Motor neuron (in vitro differentiated cells): Measurements from ENCODE around the gene KCTD7. TPM values are rescaled to one million over a fixed set of nuclear protein-coding genes. Genes with fewer than 3 reads are reported as not detected.
A peak's percentile ranks its signal among the peaks of the same experiment; 100 is the strongest.
"Not testable (repeated sequence)": the region's sequence is repeated elsewhere in the genome, so short reads cannot be mapped to it uniquely, and the experiment has no call there.

Experiments
- ATAC-seq, 8 experiments: fragments of 200-7000 bp; cut with Tn5 transposase; replicated peaks in 6 of 8; 2 replicates each; pipeline ENCODE4 v1.8.0; 2021; ENCODE audit warnings: mild to moderate bottlenecking in 8 of 8, moderate library complexity in 8 of 8
- H3K27ac ChIP-seq, 2 donors: fragments of 250-450 bp; sonication (Bioruptor Pico); 2 replicates each; pipeline ENCODE4 v1.9.0; 2021; ENCODE audit warnings: antibody characterized with exemption in 2 of 2, mild to moderate bottlenecking in 2 of 2, moderate library complexity in 1 of 2
- H3K4me1 ChIP-seq, 2 donors: fragments of 250-450 bp; sonication (Bioruptor Pico); replicated peaks in 1 of 2; 2 replicates each; pipeline ENCODE4 v1.6.1; 2021; ENCODE audit warnings: antibody characterized with exemption in 2 of 2, mild to moderate bottlenecking in 2 of 2, moderate library complexity in 1 of 2
- H3K4me3 ChIP-seq, 5 donors: fragments of 250-450 bp; sonication (Bioruptor Pico); 2 replicates each; pipeline ENCODE4 v1.9.0; 2021; ENCODE audit warnings: antibody characterized with exemption in 5 of 5, mild to moderate bottlenecking in 5 of 5, moderate library complexity in 4 of 5
- WGBS, 10 experiments: fragments of 450-650 bp; shearing (Covaris generic); methylation state at CpG; one replicate each; pipeline ENCODE4 v1.0.0; 2022; 5-methylcytosine and 5-hydroxymethylcytosine counted together
- in situ Hi-C, 9 experiments: fragments of 400-800 bp; cut with MboI; loops; one replicate each; pipeline ENCODE4 v1.15.0; 2021; ENCODE audit warnings: low sequenced_read_pairs in 9 of 9, low pct_unique_long_range_greater_than_20kb in 2 of 9; ENCODE audit not compliant: unreplicated experiment in 9 of 9
- total RNA-seq, 8 experiments: library from RNA; unstranded; fragments of 300-600 nt; gene quantifications; 2 replicates each; pipeline versions ENCODE4 v1.2.3 to v1.2.4, GENCODE V29; 2022

KCTD7 gene
- total RNA-seq, result 10 to 100 TPM in 5 of 8 experiments, 1 to 10 TPM in 3; 6.5 to 34.3 (median 21.1) TPM

DNA sequence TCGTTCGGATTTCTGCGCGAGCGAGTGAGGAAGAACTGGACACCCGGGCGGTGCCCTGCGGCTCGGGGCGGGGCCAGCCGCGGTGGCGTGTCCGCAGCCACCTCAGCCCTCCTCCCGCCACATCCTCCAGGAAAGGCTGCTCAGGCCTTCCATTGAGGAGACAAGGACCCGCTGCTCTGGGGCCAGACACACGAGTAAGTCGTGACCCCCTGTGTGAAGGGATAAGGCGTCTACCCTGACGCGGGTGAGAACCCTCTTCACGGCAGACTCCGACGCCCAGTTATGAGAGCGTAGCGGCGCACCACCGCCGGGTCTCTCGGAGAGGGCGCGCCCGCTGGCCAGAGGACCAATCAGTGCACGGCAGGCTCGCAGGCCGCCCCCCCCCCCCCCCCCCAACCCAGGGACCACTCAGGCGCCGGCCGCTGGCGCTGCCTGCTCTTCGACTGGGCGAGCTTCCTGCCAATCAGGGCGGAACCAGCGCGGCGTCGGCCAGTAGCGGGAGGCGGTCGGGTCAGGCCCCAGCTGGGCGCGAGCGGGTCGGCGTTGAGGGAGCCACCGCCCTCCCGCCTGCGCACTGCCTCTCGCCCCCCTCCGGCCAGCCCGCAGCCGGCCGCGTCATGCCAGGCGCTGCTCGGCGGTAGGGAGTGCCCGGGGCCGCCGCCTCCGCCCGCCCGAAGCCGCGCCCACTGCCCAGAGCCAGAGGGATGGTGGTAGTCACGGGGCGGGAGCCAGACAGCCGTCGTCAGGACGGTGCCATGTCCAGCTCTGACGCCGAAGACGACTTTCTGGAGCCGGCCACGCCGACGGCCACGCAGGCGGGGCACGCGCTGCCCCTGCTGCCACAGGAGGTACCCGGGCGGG, at the start of gene KCTD7:
KCTD7 (plus strand) TSS at position 521 of the 861 bp plus-strand sequence; CDS start at position 705, 184 bp downstream.
- Histone ChIP-seq H3K4me1 (peaks cover 10 to 16% of the 10 kb centered on the region in 2 donors), H3K27ac (peak within 1 kb of the TSS; percentile 96 to 97), H3K4me3 (peak within 1 kb of the TSS; percentile 62 to 94 (median 88))
- in situ Hi-C loops, result no loop called here
- WGBS, 10 experiments, result 0 to 3% (median 0%) methylated on average over 4 to 28 of the region's 93 CpGs; no CpG with 5 or more reads in 5 of the 10 experiments
- peak; percentile 84 to 93 (median 90) for ATAC-seq

GRCh38 chr7:66580380-66580779, 48.3 kb upstream of the KCTD7 start:
- in situ Hi-C loops, H3K27ac ChIP-seq, H3K4me1 ChIP-seq, ATAC-seq, H3K4me3 ChIP-seq: not testable (repeated sequence)
- WGBS, 10 experiments, result no CpG with 5 or more reads among the region's 1 CpG

DNA sequence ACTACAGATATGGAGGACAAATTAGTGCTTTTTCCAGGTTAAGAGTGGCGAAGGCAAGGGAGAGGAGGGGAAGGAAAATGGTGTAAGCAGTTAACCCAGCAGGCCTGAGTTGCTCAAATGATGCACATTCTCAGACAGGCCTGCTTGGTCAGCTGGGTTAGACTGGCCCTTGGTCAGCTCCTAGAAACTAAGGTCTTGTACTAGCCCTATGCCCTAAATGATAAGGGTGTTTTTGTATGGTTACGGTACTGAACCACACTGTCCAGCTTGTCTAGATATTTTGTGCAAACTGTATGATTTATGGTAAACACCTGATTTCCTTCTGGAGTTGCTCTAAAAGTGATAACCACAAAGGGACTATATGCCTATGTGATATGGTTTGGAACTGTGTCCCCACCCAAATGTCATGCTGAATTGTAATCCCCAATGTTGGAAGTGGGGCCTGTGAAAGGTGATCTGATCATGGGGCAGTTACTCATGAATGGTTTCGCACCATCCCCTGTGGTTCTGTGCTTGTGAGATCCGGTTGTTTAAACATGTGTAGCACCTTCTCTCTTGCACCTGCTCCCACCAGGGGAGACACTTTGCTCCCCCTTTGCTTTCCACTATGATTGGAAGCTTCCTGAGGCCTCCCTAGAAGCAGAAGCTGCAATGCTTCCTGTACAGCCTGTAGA, 45.7 kb upstream of the KCTD7 start:
- H3K4me3 ChIP-seq, H3K4me1 ChIP-seq, H3K27ac ChIP-seq, in situ Hi-C loops, ATAC-seq: not testable (repeated sequence)
- 71 to 100% (median 92%) methylated on average over 1 of the region's 4 CpGs; no CpG with 5 or more reads in 6 of the 10 experiments for WGBS, 10 experiments

DNA sequence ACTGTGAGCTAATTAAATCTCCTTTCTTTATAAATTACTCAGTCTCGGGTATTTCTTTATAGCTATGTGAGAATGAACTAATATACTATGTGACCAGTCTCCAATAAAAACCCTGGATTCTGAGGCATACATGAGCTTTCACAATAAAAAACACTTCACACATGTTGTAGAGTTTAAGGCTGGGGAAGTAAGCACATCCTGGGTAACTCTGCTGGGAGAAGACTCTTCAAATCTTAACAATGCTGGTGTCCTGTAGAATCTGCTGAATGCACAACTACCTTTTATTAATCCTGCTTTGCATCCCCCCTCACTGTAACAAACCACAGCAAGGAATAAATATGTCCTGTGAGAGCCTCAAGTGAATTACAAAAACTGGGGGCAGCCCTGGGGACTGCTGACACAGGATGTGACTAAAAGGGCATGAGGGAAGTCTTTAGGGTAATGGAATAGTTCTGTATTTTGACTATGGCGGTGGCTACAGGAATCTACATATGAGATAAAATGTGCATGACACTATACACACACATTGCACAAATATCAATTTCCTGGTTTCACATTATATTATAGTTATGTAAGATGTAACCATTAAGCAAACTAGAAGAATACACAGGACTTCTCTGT, 45.1 kb upstream of the KCTD7 start:
- no peak overlapping the region for H3K27ac ChIP-seq
- in situ Hi-C loops, result no loop called here
- no peak overlapping the region for H3K4me3 ChIP-seq
- H3K4me1 ChIP-seq, result no peaks in the 10 kb centered on the region
- ATAC-seq, result peak in 1 of 8 experiments; percentile 11
- WGBS, 10 experiments, result 50 to 100% (median 83%) methylated on average over 1 to 2 of the region's 2 CpGs; no CpG with 5 or more reads in 1 of the 10 experiments

DNA sequence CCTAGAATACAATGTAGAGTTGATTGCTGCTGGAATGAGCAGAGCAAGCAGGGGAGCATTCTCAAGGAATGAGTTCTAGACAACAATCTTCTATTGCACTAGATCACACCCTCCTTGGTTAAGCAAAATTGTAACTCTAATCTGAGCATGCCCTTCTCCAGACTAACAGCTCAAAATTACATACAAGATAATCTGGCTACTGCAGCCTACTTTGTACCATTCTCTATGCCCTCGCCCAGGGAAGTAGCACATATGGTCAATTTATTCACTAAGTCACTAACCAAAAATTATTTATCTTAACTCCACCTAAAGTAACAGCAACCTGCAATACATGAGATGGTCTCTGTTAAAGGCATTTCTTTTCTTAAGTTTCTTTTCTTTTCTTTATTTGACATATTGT, 42.5 kb upstream of the KCTD7 start:
- 80 to 100% (median 100%) methylated on average over 1 of the region's 1 CpG; no CpG with 5 or more reads in 5 of the 10 experiments for WGBS, 10 experiments
- no peak for ATAC-seq
- H3K27ac ChIP-seq, result no peak overlapping the region
- H3K4me1 ChIP-seq, result peaks cover 5 to 10% of the 10 kb centered on the region in 2 donors
- no peak overlapping the region for H3K4me3 ChIP-seq
- in situ Hi-C loops, result no loop called here

- H3K4me1 ChIP-seq, result peaks cover 13 to 18% of the 10 kb centered on the region in 2 donors
- in situ Hi-C loops, H3K27ac ChIP-seq, ATAC-seq, H3K4me3 ChIP-seq: not testable (repeated sequence)
- 80 to 90% (median 80%) methylated on average over 1 of the region's 1 CpG; no CpG with 5 or more reads in 7 of the 10 experiments for WGBS, 10 experiments
These were observed 40.5 kb upstream of the KCTD7 start for GRCh38 chr7:66588226-66588625.

DNA sequence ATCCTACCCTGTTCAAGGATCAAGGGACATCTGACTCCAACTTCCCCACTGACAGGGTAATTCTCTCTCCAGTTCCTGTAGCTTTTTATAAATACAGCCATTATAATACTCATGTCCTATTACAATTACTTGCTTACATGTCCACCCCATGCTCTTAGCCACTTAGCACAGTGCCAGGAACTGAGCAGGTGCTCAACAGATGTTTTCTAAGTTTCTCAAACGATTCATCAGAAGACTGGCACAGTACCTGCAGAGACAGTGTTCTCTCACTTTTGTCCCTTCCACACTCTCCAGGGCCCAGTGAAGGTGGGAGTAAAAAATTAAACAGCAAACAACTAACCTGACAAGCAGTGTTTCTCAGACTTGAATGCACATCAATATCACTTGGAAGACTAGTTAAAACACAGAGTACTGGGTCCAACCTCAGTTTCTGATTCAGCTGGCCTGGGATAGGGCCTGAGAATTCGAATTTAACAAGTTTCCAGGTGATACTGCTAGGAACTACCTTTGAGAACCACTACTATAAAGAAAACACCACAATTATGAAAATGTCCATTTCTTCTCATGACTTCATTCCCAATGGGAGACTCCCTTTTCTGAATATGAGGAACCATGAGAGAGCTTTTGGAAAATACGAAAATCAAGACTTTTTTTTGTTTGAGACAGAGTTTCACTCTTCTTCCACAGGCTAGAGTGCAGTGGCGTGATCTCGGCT, 39.7 kb upstream of the KCTD7 start:
- H3K4me3 ChIP-seq, ATAC-seq, H3K27ac ChIP-seq, in situ Hi-C loops: not testable (repeated sequence)
- 0 to 94% (median 80%) methylated on average over 1 to 5 of the region's 5 CpGs for WGBS, 10 experiments
- H3K4me1 ChIP-seq, result peaks cover 13 to 18% of the 10 kb centered on the region in 2 donors

DNA sequence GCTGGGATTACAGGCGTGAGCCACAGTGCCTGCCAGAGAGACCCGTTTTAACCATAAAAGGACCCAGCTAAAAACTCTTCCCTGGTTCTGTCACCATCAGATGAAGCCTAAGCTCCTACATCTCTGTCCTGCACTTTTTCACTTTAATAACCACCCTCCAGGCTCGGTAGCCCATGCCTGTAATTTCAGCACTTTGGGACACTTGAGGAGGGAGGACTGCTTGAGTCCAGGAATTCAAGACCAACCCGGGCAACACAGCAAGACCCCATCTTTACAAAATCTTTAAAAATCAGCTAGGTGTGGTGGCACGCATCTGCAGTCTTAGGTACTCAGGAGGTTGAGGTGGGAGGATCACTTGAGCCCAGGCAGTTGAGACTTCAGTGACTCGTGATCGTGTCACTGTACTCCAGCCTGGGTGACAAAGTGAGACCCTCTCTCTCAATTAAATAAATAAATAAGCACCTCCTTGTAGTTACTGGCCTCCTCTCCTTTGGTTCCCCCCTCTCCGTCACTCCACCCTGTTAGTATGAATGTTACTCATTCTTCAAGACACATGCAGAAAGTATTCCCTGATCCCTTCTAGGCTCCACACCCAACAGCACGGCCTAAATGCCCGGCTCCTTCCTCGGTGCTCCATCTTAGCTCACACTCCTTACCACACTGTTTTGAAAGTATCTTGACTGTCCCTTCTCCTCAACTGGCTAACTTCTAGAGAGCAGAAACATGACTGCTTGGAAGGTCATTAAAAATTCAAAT, 38.2 kb upstream of the KCTD7 start:
- in situ Hi-C loops, H3K27ac ChIP-seq: not testable (repeated sequence)
- peaks cover 13 to 18% of the 10 kb centered on the region in 2 donors for H3K4me1 ChIP-seq
- H3K4me3 ChIP-seq, result peak overlapping the region in 3 of 5 donors; percentile 84 to 99 (median 93)
- peak in 3 of 8 experiments; percentile 13 to 44 (median 24) for ATAC-seq
- WGBS, 10 experiments, result 0 to 100% (median 45%) methylated on average over 1 to 6 of the region's 11 CpGs; no CpG with 5 or more reads in 2 of the 10 experiments

DNA sequence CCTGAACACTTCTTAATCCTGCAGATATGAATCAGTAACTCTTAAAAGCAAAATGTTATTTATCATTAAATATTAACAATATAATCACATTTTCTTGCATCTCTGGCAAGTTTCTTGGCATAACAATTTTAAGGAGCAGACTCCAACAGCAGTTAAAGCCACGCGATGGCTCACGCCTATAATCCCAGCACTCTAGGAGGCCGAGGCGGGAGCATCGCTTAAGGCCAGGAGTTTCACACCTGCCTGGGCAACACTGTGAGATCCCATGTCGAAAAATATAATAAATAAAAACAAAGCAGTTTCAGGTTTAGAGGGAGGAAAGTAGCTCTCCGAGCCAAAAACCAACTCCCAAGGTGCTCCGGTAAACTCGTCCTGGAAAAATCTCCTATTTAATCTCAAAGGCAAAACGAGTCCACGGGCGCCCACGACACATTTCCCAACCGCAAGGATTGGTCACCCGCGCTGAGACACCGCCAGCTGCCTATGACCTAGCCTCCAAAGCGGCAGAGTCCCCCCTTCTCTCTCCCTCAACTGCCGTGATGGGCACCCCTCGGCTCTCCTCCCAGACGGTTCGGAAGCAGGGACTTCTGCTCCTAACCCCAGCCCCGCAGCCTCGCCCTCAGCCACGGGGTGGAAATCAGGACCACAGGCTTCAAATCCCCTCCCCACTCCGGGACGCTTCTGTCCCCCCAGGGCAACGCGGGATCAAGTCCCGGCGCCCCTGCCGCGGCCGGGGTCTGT, 37.5 kb upstream of the KCTD7 start:
- peak overlapping the region; percentile 60 to 99 (median 93) for H3K4me3 ChIP-seq
- H3K4me1 ChIP-seq, result peaks cover 13 to 18% of the 10 kb centered on the region in 2 donors
- peak; percentile 4 to 19 (median 10) for ATAC-seq
- 0 to 20% (median 6%) methylated on average over 2 to 10 of the region's 35 CpGs; no CpG with 5 or more reads in 2 of the 10 experiments for WGBS, 10 experiments
- in situ Hi-C loops, result not testable (repeated sequence)
- peak overlapping the region; percentile 49 to 85 for H3K27ac ChIP-seq

DNA sequence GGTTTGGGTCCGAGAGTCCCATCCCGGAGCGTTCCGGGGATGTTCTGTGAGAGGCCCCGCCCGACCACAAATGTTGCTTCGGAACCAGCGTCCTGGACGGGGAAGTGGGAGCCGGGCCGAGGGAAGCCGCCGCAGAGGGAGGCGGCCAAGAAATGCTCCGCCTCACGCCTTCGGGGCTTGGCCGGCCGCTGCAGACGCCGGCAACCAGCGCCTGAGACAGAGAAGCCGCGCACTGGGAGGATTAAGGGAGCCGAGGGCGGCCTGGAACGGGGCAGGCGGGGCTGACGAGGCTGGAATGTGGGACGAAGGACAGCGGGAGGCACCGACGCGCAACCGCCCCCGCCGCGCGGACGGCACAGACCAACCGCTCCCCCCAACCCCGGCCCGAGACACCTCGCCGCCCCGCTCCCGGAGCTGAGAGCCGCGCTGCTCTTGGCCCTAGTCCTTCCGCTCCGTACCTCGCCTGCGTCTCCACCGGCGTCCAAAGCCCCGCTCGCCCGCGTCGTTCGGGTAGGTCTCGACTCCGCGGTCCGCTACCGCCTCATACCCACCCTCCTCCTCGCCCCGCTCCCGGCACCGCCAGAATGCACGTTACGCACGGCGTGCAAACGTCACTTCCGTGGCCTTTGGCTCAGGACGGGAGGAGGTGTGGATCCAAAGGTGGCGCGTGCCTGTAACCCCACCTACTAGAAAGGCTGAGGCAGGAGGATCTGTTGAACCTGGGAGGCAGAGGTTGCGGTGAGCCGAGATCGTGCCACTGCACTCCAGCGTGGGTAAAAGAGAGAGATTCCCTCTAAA, 36.7 kb upstream of the KCTD7 start:
- peak; percentile 86 to 99 (median 98) for ATAC-seq

More for the DNA sequence above, 36.7 kb upstream of the KCTD7 start:
- Histone ChIP-seq H3K27ac (peak overlapping the region; percentile 49 to 85), H3K4me1 (peaks cover 13 to 18% of the 10 kb centered on the region in 2 donors), H3K4me3 (peak overlapping the region; percentile 60 to 99 (median 93))
- in situ Hi-C loops, result no loop called here
- 0 to 3% (median 0%) methylated on average over 4 to 29 of the region's 83 CpGs; no CpG with 5 or more reads in 5 of the 10 experiments for WGBS, 10 experiments
